ENCODE measurements around the gene KRTAP9-1.
"Not testable (repeated sequence)": the region's sequence is repeated elsewhere in the genome, so short reads cannot be mapped to it uniquely, and the experiment has no call there.

KRTAP9-1 gene

GRCh38 chr17:41211845-41212466 is 22.3 kb downstream of the KRTAP9-1 start:
- no peak for DNase-seq (ENCODE audit: low spot score)
- Mint-ChIP-seq H3K36me3 (ENCODE audit: low read depth) (no peaks in the 10 kb centered on the region), H3K4me3 (no peak overlapping the region), H3K27ac (no peak overlapping the region), H3K4me1 (ENCODE audit: low read depth) (no peaks in the 10 kb centered on the region), H3K27me3 (ENCODE audit: low read depth) (peaks cover 26% of the 10 kb centered on the region), H3K9me3 (no peaks in the 10 kb centered on the region)

- H3K27me3 Mint-ChIP-seq (ENCODE audit: low read depth): peaks cover 23% of the 10 kb centered on the region
- no peak overlapping the region for H3K27ac Mint-ChIP-seq
Measured at GRCh38 chr17:41212524-41213169, 23.0 kb downstream of the KRTAP9-1 start.

DNA sequence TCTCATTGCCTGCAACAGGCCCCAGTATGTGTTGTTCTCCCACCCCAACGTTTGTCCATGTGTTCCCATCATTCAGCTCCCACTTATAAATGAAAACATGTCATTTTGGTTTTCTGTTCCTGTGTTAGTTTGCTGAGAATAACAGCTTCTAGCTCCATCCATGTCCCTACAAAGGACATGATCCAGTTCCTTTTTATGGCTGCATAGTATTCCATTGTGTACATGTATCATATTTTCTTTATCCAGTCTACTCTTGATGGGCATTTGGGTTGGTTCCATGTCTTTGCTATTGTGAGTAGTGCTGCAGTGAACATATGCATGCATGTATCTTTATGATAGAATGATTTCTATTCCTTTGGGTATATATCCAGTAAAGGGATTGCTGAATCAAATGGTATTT is 26.0 kb downstream of the KRTAP9-1 start:
- Mint-ChIP-seq H3K9me3 (no peaks in the 10 kb centered on the region), H3K27ac (no peak overlapping the region), H3K4me1 (ENCODE audit: low read depth) (no peaks in the 10 kb centered on the region), H3K36me3 (ENCODE audit: low read depth) (no peaks in the 10 kb centered on the region), H3K27me3 (ENCODE audit: low read depth) (peaks cover 5% of the 10 kb centered on the region), H3K4me3 (no peak overlapping the region)
- no peak for DNase-seq (ENCODE audit: low spot score)

More at GRCh38 chr17:41212524-41213169, 23.0 kb downstream of the KRTAP9-1 start:
- Mint-ChIP-seq H3K9me3 (no peaks in the 10 kb centered on the region), H3K36me3 (ENCODE audit: low read depth) (no peaks in the 10 kb centered on the region), H3K4me1 (ENCODE audit: low read depth) (no peaks in the 10 kb centered on the region), H3K4me3 (no peak overlapping the region)
- no peak for DNase-seq (ENCODE audit: low spot score)

GRCh38 chr17:41223821-41224220 is 34.1 kb downstream of the KRTAP9-1 start:
- H3K4me1 Mint-ChIP-seq (ENCODE audit: low read depth): no peaks in the 10 kb centered on the region
- peaks cover 11% of the 10 kb centered on the region for H3K27me3 Mint-ChIP-seq (ENCODE audit: low read depth)
- H3K36me3 Mint-ChIP-seq (ENCODE audit: low read depth): no peaks in the 10 kb centered on the region
- H3K9me3 Mint-ChIP-seq: no peaks in the 10 kb centered on the region
- no peak overlapping the region for H3K27ac Mint-ChIP-seq
- no peak overlapping the region for H3K4me3 Mint-ChIP-seq
- DNase-seq (ENCODE audit: low spot score): no peak

GRCh38 chr17:41226051-41226450 is 36.4 kb downstream of the KRTAP9-1 start:
- Mint-ChIP-seq H3K4me3 (no peak overlapping the region), H3K27ac (no peak overlapping the region), H3K36me3 (ENCODE audit: low read depth) (no peaks in the 10 kb centered on the region), H3K27me3 (ENCODE audit: low read depth) (peaks cover 13% of the 10 kb centered on the region), H3K9me3 (no peaks in the 10 kb centered on the region), H3K4me1 (ENCODE audit: low read depth) (no peaks in the 10 kb centered on the region)
- DNase-seq (ENCODE audit: low spot score): no peak

DNA sequence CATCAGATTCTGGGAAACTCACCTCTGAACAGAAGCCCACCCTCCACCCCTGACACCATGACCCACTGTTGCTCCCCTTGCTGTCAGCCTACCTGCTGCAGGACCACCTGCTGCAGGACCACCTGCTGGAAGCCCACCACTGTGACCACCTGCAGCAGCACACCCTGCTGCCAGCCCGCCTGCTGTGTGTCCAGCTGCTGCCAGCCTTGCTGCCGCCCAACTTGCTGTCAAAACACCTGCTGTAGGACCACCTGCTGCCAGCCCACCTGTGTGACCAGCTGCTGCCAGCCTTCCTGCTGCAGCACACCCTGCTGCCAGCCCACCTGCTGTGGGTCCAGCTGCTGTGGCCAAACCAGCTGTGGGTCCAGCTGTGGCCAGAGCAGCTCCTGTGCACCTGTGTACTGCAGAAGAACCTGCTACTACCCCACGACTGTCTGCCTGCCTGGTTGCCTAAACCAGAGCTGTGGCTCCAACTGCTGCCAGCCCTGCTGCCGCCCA is 37.0 kb downstream of the KRTAP9-1 start, which contains the start of gene KRTAP9-2:
Gene KRTAP9-2, plus strand, starts transcription at position 51 of the 498 bp plus-strand sequence. Its CDS starts 7 bp downstream, at position 58.
- peaks cover 14% of the 10 kb centered on the region for H3K27me3 Mint-ChIP-seq (ENCODE audit: low read depth)
- not testable (repeated sequence) for H3K4me3 Mint-ChIP-seq; H3K27ac Mint-ChIP-seq; H3K4me1 Mint-ChIP-seq (ENCODE audit: low read depth); DNase-seq (ENCODE audit: low spot score); H3K9me3 Mint-ChIP-seq; H3K36me3 Mint-ChIP-seq (ENCODE audit: low read depth)

DNA sequence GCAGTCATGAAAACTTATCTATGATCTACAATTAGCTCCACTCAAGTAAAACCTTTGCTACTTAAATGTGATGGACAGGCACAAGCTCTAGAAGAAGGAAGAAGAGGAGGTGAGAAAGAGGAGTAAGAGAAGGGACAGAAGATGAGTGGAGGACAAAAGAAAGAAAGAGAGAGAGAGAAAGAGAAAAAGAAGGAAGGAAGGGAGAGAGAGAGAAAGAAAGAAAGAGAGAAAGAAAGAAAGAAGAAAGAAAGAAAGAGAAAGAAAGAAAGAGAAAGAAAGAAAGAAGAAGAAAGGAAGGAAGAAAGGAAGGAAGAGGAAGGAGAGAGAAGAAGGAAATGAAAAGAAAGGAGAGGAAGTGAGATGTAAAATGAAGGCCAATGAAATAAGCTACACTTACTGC is 40.4 kb downstream of the KRTAP9-1 start:
- Mint-ChIP-seq H3K9me3 (no peaks in the 10 kb centered on the region), H3K36me3 (ENCODE audit: low read depth) (no peaks in the 10 kb centered on the region), H3K4me3 (no peak overlapping the region), H3K27ac (no peak overlapping the region), H3K27me3 (ENCODE audit: low read depth) (peaks cover 13% of the 10 kb centered on the region), H3K4me1 (ENCODE audit: low read depth) (no peaks in the 10 kb centered on the region)
- no peak for DNase-seq (ENCODE audit: low spot score)

GRCh38 chr17:41231731-41232130 is 42.0 kb downstream of the KRTAP9-1 start:
- DNase-seq (ENCODE audit: low spot score): no peak
- Mint-ChIP-seq H3K4me3 (no peak overlapping the region), H3K9me3 (no peaks in the 10 kb centered on the region), H3K36me3 (ENCODE audit: low read depth) (no peaks in the 10 kb centered on the region), H3K27me3 (ENCODE audit: low read depth) (peaks cover 16% of the 10 kb centered on the region), H3K27ac (no peak overlapping the region), H3K4me1 (ENCODE audit: low read depth) (no peaks in the 10 kb centered on the region)

- H3K9me3 Mint-ChIP-seq; H3K4me3 Mint-ChIP-seq; H3K36me3 Mint-ChIP-seq (ENCODE audit: low read depth); H3K27ac Mint-ChIP-seq; H3K4me1 Mint-ChIP-seq (ENCODE audit: low read depth); DNase-seq (ENCODE audit: low spot score): not testable (repeated sequence)
- H3K27me3 Mint-ChIP-seq (ENCODE audit: low read depth): peaks cover 16% of the 10 kb centered on the region
Measured at GRCh38 chr17:41232399-41233105, 42.9 kb downstream of the KRTAP9-1 start, which contains the start of gene KRTAP9-3. TSS of gene KRTAP9-3 (plus strand) at chr17:41232449. CDS start at chr17:41232502, 53 bp downstream.

GRCh38 chr17:41237116-41237515 is 47.4 kb downstream of the KRTAP9-1 start:
- H3K4me1 Mint-ChIP-seq (ENCODE audit: low read depth); DNase-seq (ENCODE audit: low spot score); H3K36me3 Mint-ChIP-seq (ENCODE audit: low read depth); H3K4me3 Mint-ChIP-seq; H3K27me3 Mint-ChIP-seq (ENCODE audit: low read depth); H3K27ac Mint-ChIP-seq; H3K9me3 Mint-ChIP-seq: not testable (repeated sequence)

GRCh38 chr17:41237949-41238437 is 48.3 kb downstream of the KRTAP9-1 start, which contains the start of gene KRTAP9-8:
TSS of gene KRTAP9-8 (plus strand) at chr17:41237999. CDS start at chr17:41238052, 53 bp downstream.
- H3K9me3 Mint-ChIP-seq; H3K4me3 Mint-ChIP-seq; H3K4me1 Mint-ChIP-seq (ENCODE audit: low read depth); H3K27ac Mint-ChIP-seq; H3K27me3 Mint-ChIP-seq (ENCODE audit: low read depth); DNase-seq (ENCODE audit: low spot score); H3K36me3 Mint-ChIP-seq (ENCODE audit: low read depth): not testable (repeated sequence)

Measured in T-helper 2 cell treated with Interferon-gamma antibody and Interleukin-4, amounts not matched to agents 5 μg/mL and 100 μg/mL, for 36 hours (primary cell).